ENCODE measurements around the gene SUPV3L1. TPM values are rescaled to one million over a fixed set of nuclear protein-coding genes. Genes with fewer than 3 reads are reported as not detected.

SUPV3L1 gene
- total and polyA plus RNA-seq, 10 of the 15 experiments (the other 5 are each of a cell fraction or from before 2014, with no cell fraction given) = 18.4 to 57.8 (median 44.2) TPM

GRCh38 chr10:69247313-69247710 is 67.3 kb downstream of the SUPV3L1 start:
- ChIA-PET POLR2A (no interaction called here), CTCF (interaction anchor here (2.5 kb wide), 1 partner anchor 145 kb away, joined by 7 read pairs; no protein-coding TSS in a partner anchor), RAD21 (ENCODE audit: unreplicated experiment) (no interaction called here), SMC1A (ENCODE audit: uncharacterized antibody, unreplicated experiment) (interaction anchor here (1.3 to 1.5 kb wide), 2 partner anchors 16 to 31 kb away, joined by 3 to 4 read pairs; partner anchors contain the start of gene HK1)
- DNase-seq (ENCODE audit: low read depth, low spot score) (no peak), FAIRE-seq (no peak), ATAC-seq (no peak)
- no TSS peak for BruUV-seq (replicated peaks)
- Histone ChIP-seq H2AFZ (ENCODE audit: control insufficient read depth, low read depth, low read length) (no peak overlapping the region), H3K4me1 (ENCODE audit: control insufficient read depth, insufficient read depth, low read length) (no peaks in the 10 kb centered on the region), H3K9me3 (replicated peaks; ENCODE audit: control insufficient read depth, insufficient read depth, low read length) (no peaks in the 10 kb centered on the region; the same call in 2 of the 3 replicates), H3K9ac (ENCODE audit: control insufficient read depth, insufficient read depth, low read length) (no peak overlapping the region), H3K79me2 (ENCODE audit: control insufficient read depth, insufficient read depth, low read length) (no peaks in the 10 kb centered on the region), H3K4me2 (ENCODE audit: control insufficient read depth, insufficient read depth) (no peak overlapping the region), H3K27me3 (replicated peaks in 1 of 2; ENCODE audit: control insufficient read depth in 2 of 2, insufficient read depth in 2 of 2, low read length in 1 of 2) (no peaks in the 10 kb centered on the region), H3K36me3 (ENCODE audit: control insufficient read depth in 2 of 2, insufficient read depth in 2 of 2, low read length in 1 of 2) (no peaks in the 10 kb centered on the region), H4K20me1 (ENCODE audit: control insufficient read depth, insufficient read depth) (no peaks in the 10 kb centered on the region), H3K4me3 (no peak overlapping the region), H3K27ac (ENCODE audit: control insufficient read depth, insufficient read depth) (no peak overlapping the region)
- WGBS (ENCODE audit: insufficient coverage, insufficient replicate concordance, low lambda C conversion rate, missing lambda C conversion rate) = 59% methylated on average over 13 of the region's 13 CpGs
- intact Hi-C loops (cut with micrococcal nuclease; ENCODE audit: unreplicated experiment) = no loop called here
- in situ Hi-C loops (cut with MboI) = no loop called here
- no peak for TF ChIP-seq CTCF (IDR thresholded peaks at IDR 0.05 in 2 of 3, conservative IDR thresholded peaks at IDR 0.05 in 1 of 3; ENCODE audit: control insufficient read depth in 2 of 3, extremely low read depth in 1 of 3, insufficient read depth in 1 of 3, low read depth in 3 of 3, low read length in 3 of 3)
- no peak for TF ChIP-seq WRNIP1 (IDR thresholded peaks at IDR 0.05; ENCODE audit: borderline replicate concordance, low read depth, low read length)
- no peak for TF ChIP-seq SREBF1 (IDR thresholded peaks at IDR 0.05; ENCODE audit: low read length)
- TF ChIP-seq RCOR1 (conservative IDR thresholded peaks at IDR 0.05; ENCODE audit: low read depth, low read length) = no peak
- no peak for TF ChIP-seq E2F8 (IDR thresholded peaks at IDR 0.05; ENCODE audit: low read depth, partially characterized antibody)
- TF ChIP-seq NR2F1 (conservative IDR thresholded peaks at IDR 0.05) = no peak
- TF ChIP-seq REST (IDR thresholded peaks at IDR 0.05; ENCODE audit: low read depth, low read length) = no peak
- TF ChIP-seq ZNF274 (IDR thresholded peaks at IDR 0.05; ENCODE audit: insufficient read depth, insufficient read length) = no peak
- TF ChIP-seq LARP7 (IDR thresholded peaks at IDR 0.05) = no peak
- TF ChIP-seq TARDBP (IDR thresholded peaks at IDR 0.05; ENCODE audit: borderline replicate concordance) = no peak
- TF ChIP-seq FOXM1 (IDR thresholded peaks at IDR 0.05; ENCODE audit: low read depth, low read length) = no peak
- no peak for TF ChIP-seq BCL3 (IDR thresholded peaks at IDR 0.05; ENCODE audit: borderline replicate concordance, insufficient read depth, low read depth, low read length, poor library complexity, severe bottlenecking)
- no peak for TF ChIP-seq POLR2AphosphoS2 (IDR thresholded peaks at IDR 0.05; ENCODE audit: low read depth, low read length)

Measured in GM12878 (cell line).